K562 (cell line): ENCODE measurements around the gene RBM12. TPM values are rescaled to one million over a fixed set of nuclear protein-coding genes. Genes with fewer than 3 reads are reported as not detected.

Experiments
- CHD4 ChIP-seq: fragments of 200-600 bp; sonication (generic); IDR thresholded peaks from 3 replicates; pipeline ENCODE4 v1.6.1; 2012; ENCODE audit warnings: low read depth, mild to moderate bottlenecking, mixed read lengths, low read length, inconsistent platforms; ENCODE audit not compliant: insufficient read depth, insufficient replicate concordance, poor library complexity, severe bottlenecking
- ETS2 ChIP-seq: IDR thresholded peaks from 2 replicates; pipeline ENCODE4 v1.6.1; 2016; ENCODE audit warnings: borderline replicate concordance, missing genetic modification characterization, mild to moderate bottlenecking, moderate library complexity, missing compliant biosample characterization; ENCODE audit not compliant: poor library complexity, severe bottlenecking
- HEY1 ChIP-seq: fragments of 250-450 bp; sonication (Bioruptor Pico); IDR thresholded peaks from 2 replicates; pipeline ENCODE4 v1.5.0; 2020; ENCODE audit warnings: mild to moderate bottlenecking, moderate library complexity, borderline replicate concordance
- NR2C1 ChIP-seq, 2 experiments: fragments of 450-650 bp; IDR thresholded peaks; 2 replicates each; pipeline ENCODE4 v1.6.1; 2017; ENCODE audit warnings: mild to moderate bottlenecking in 2 of 2, antibody characterized with exemption in 1 of 2, inconsistent platforms in 1 of 2, missing compliant biosample characterization in 1 of 2, missing genetic modification characterization in 1 of 2
- NR4A1 ChIP-seq, 2 experiments: fragments of 250-450 bp in 1 of 2; fragments of 450-650 bp in 1 of 2; sonication (Bioruptor Pico) in 1 of 2; IDR thresholded peaks; 2 replicates each; pipeline versions ENCODE4 v1.4.0 to v1.6.1; 2016 to 2020; ENCODE audit warnings: mild to moderate bottlenecking in 2 of 2, missing compliant biosample characterization in 1 of 2, missing genetic modification characterization in 1 of 2, moderate library complexity in 1 of 2
- PHF20 ChIP-seq: fragments of 450-650 bp; IDR thresholded peaks from 2 replicates; pipeline ENCODE4 v1.6.1; 2018; ENCODE audit not compliant: partially characterized antibody
- POU5F1 ChIP-seq: fragments of 150-350 bp; IDR thresholded peaks from 2 replicates; pipeline ENCODE4 v1.6.1; 2014; ENCODE audit warnings: borderline replicate concordance, low read length, low read depth, mild to moderate bottlenecking; ENCODE audit not compliant: partially characterized antibody
- SMARCA4 ChIP-seq: fragments of 450-650 bp; IDR thresholded peaks from 2 replicates; pipeline ENCODE4 v1.6.1; 2016
- ZEB2 ChIP-seq: fragments of 450-650 bp; IDR thresholded peaks from 2 replicates; pipeline ENCODE4 v1.6.1; 2016
- polyA plus RNA-seq, 8 experiments: library from polyadenylated mRNA; depleted of rRNA in 4 of 8; stranded (reverse) in 5 of 8; unstranded in 3 of 8; fragments of >200 nt; fragmentation: Nextera tagmentation in 2 of 8; fragmentation: Illumina TruSeq in 1 of 8; extraction: Ambion mirVana in 2 of 8; extraction: Trizol in 1 of 8; gene quantifications; 2 replicates each; pipeline versions ENCODE4 v1.2.1 to v1.2.3, GENCODE V29; 2011 to 2014; ENCODE audit warnings: inconsistent platforms in 1 of 8, missing spikeins in 1 of 8
- total RNA-seq, 7 experiments: library from RNA; depleted of rRNA in 6 of 7; stranded (reverse); fragments of >200 nt in 6 of 7; fragmentation: Illumina TruSeq in 2 of 7; extraction: Trizol in 2 of 7; gene quantifications; 2 replicates each; pipeline versions ENCODE4 v1.2.1 to v1.2.3, GENCODE V29; 2011 to 2021; ENCODE audit warnings: low replicate concordance in 1 of 7
- TF ChIP-seq, protein P1 (sequence below), 3 experiments: IDR thresholded peaks in 2 of 3; conservative IDR thresholded peaks in 1 of 3; 2 replicates each; pipeline ENCODE4 v1.5.1; 2011 to 2012; ENCODE audit warnings: low read length in 3 of 3, mild to moderate bottlenecking in 3 of 3, control low read depth in 2 of 3, improper control_type of control experiment in 1 of 3, inconsistent platforms in 1 of 3, low read depth in 1 of 3, mixed read lengths in 1 of 3, moderate library complexity in 1 of 3; ENCODE audit not compliant: insufficient read depth in 2 of 3
- TF ChIP-seq, protein P2 (sequence below), 2 experiments: fragments of 150-350 bp in 1 of 2; IDR thresholded peaks; 2 replicates each; pipeline ENCODE4 v1.6.1; 2012 to 2016; ENCODE audit warnings: low read depth in 2 of 2, low read length in 2 of 2, mild to moderate bottlenecking in 1 of 2, moderate library complexity in 1 of 2
- TF ChIP-seq, protein P3 (sequence below), 2 experiments: fragments of 450-650 bp in 1 of 2; IDR thresholded peaks; 2 replicates each; pipeline ENCODE4 v1.6.1; 2011 to 2017; ENCODE audit warnings: low read depth in 2 of 2, antibody characterized with exemption in 1 of 2, borderline replicate concordance in 1 of 2, low read length in 1 of 2, mild to moderate bottlenecking in 1 of 2, mixed read lengths in 1 of 2; ENCODE audit not compliant: control insufficient read depth in 1 of 2

RBM12 gene
- total and polyA plus RNA-seq, 9 of the 15 experiments (the other 6 are each of a cell fraction or from before 2014, with no cell fraction given), result 5.0 to 162 (median 73.3) TPM

DNA sequence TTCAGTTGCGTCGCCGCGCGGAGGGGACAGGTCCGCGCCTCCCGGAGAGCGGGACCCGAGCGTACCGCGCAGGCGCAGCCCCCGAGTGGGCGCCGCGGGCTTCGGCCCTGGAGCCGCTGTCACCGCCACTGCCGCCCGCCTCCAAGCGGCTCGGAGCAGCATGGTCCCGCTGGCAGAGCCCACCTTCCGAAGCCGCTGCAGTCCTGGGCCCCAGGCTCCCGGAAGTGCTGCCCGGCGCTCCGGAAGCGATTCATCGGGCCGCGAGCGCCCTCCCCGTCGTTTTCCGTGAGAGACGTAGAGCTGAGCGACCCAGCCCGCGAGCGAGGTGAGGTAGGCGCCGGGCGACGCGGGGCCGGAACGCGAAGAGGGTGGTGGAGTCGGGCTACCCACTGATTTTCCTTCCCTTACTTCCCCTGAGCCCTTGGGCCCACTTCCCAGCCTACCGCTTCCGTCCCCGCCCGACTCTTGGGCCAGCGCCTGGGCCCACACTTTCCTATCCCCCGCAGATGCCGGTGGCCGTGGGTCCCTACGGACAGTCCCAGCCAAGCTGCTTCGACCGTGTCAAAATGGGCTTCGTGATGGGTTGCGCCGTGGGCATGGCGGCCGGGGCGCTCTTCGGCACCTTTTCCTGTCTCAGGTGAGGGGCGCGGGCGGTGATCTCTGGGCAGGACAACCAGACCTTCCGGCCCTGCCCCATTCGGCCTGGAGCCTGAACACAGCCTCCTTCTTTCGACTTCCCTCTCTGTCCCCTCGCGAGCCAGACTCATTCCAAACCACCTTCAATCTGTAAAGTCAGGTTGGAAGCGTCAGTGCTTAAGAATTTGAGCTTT, 34.6 kb upstream of the RBM12 start, which contains the start of the genes NFS1 and ROMO1 (continued):
- TF ChIP-seq, protein P1, sequence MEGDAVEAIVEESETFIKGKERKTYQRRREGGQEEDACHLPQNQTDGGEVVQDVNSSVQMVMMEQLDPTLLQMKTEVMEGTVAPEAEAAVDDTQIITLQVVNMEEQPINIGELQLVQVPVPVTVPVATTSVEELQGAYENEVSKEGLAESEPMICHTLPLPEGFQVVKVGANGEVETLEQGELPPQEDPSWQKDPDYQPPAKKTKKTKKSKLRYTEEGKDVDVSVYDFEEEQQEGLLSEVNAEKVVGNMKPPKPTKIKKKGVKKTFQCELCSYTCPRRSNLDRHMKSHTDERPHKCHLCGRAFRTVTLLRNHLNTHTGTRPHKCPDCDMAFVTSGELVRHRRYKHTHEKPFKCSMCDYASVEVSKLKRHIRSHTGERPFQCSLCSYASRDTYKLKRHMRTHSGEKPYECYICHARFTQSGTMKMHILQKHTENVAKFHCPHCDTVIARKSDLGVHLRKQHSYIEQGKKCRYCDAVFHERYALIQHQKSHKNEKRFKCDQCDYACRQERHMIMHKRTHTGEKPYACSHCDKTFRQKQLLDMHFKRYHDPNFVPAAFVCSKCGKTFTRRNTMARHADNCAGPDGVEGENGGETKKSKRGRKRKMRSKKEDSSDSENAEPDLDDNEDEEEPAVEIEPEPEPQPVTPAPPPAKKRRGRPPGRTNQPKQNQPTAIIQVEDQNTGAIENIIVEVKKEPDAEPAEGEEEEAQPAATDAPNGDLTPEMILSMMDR (IDR thresholded peaks at IDR 0.05 in 2 of 3, conservative IDR thresholded peaks at IDR 0.05 in 1 of 3; ENCODE audit: insufficient read depth in 2 of 3, low read depth in 1 of 3, low read length in 3 of 3), result peak; percentile 29 to 34 (median 32); a peak in 5 of 6 replicates
- no peak for TF ChIP-seq ETS2 (tag)
- no peak for TF ChIP-seq CHD4
- peak; percentile 99 for TF ChIP-seq NR2C1 (IDR thresholded peaks at IDR 0.05)
- TF ChIP-seq NR2C1 (tag; IDR thresholded peaks at IDR 0.05), result peak; percentile 99
- TF ChIP-seq HEY1 (CRISPR knock-in tag), result no peak
- TF ChIP-seq SMARCA4, result no peak
- TF ChIP-seq, protein P2, sequence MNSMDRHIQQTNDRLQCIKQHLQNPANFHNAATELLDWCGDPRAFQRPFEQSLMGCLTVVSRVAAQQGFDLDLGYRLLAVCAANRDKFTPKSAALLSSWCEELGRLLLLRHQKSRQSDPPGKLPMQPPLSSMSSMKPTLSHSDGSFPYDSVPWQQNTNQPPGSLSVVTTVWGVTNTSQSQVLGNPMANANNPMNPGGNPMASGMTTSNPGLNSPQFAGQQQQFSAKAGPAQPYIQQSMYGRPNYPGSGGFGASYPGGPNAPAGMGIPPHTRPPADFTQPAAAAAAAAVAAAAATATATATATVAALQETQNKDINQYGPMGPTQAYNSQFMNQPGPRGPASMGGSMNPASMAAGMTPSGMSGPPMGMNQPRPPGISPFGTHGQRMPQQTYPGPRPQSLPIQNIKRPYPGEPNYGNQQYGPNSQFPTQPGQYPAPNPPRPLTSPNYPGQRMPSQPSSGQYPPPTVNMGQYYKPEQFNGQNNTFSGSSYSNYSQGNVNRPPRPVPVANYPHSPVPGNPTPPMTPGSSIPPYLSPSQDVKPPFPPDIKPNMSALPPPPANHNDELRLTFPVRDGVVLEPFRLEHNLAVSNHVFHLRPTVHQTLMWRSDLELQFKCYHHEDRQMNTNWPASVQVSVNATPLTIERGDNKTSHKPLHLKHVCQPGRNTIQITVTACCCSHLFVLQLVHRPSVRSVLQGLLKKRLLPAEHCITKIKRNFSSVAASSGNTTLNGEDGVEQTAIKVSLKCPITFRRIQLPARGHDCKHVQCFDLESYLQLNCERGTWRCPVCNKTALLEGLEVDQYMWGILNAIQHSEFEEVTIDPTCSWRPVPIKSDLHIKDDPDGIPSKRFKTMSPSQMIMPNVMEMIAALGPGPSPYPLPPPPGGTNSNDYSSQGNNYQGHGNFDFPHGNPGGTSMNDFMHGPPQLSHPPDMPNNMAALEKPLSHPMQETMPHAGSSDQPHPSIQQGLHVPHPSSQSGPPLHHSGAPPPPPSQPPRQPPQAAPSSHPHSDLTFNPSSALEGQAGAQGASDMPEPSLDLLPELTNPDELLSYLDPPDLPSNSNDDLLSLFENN (IDR thresholded peaks at IDR 0.05; ENCODE audit: low read depth in 2 of 2, low read length in 2 of 2), result no peak; a peak in 1 of 4 replicates
- peak; percentile 5 for TF ChIP-seq POU5F1
- no peak for TF ChIP-seq NR4A1 (CRISPR knock-in tag; IDR thresholded peaks at IDR 0.05)
- TF ChIP-seq NR4A1 (tag; IDR thresholded peaks at IDR 0.05), result no peak
- peak; percentile 95 for TF ChIP-seq PHF20
- 0 out of 2 replicates have a peak, but pooled peaks have one; percentile 18 for TF ChIP-seq ZEB2
- TF ChIP-seq, protein P3, sequence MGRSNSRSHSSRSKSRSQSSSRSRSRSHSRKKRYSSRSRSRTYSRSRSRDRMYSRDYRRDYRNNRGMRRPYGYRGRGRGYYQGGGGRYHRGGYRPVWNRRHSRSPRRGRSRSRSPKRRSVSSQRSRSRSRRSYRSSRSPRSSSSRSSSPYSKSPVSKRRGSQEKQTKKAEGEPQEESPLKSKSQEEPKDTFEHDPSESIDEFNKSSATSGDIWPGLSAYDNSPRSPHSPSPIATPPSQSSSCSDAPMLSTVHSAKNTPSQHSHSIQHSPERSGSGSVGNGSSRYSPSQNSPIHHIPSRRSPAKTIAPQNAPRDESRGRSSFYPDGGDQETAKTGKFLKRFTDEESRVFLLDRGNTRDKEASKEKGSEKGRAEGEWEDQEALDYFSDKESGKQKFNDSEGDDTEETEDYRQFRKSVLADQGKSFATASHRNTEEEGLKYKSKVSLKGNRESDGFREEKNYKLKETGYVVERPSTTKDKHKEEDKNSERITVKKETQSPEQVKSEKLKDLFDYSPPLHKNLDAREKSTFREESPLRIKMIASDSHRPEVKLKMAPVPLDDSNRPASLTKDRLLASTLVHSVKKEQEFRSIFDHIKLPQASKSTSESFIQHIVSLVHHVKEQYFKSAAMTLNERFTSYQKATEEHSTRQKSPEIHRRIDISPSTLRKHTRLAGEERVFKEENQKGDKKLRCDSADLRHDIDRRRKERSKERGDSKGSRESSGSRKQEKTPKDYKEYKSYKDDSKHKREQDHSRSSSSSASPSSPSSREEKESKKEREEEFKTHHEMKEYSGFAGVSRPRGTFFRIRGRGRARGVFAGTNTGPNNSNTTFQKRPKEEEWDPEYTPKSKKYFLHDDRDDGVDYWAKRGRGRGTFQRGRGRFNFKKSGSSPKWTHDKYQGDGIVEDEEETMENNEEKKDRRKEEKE (IDR thresholded peaks at IDR 0.05; ENCODE audit: borderline replicate concordance in 1 of 2, control insufficient read depth in 1 of 2, low read depth in 2 of 2, low read length in 1 of 2), result 0 out of 4 replicates have a peak, but pooled peaks of 1 of the 2 experiments have one; percentile 50
